ENCODE measurements around the gene PIK3R6.
"Not testable (repeated sequence)": the region's sequence is repeated elsewhere in the genome, so short reads cannot be mapped to it uniquely, and the experiment has no call there.

The PIK3R6 gene

GRCh38 chr17:8873801-8874715, 6.6 kb upstream of the PIK3R6 start:
- no peak for DNase-seq (ENCODE audit: low read depth in 2 of 2)

GRCh38 chr17:8872705-8873435, 5.4 kb upstream of the PIK3R6 start:
- no peak for DNase-seq (ENCODE audit: low read depth in 2 of 2)

GRCh38 chr17:8872036-8872704, 4.7 kb upstream of the PIK3R6 start:
- DNase-seq (ENCODE audit: low read depth in 2 of 2), result no peak

- no peak for DNase-seq (ENCODE audit: low read depth in 2 of 2)
Measured at GRCh38 chr17:8871081-8871581, 3.7 kb upstream of the PIK3R6 start.

- DNase-seq (ENCODE audit: low read depth in 2 of 2), result no peak
Measured at GRCh38 chr17:8870406-8871040, 3.0 kb upstream of the PIK3R6 start.

- no peak for DNase-seq (ENCODE audit: low read depth in 2 of 2)
Measured at GRCh38 chr17:8869114-8869815, 1.8 kb upstream of the PIK3R6 start.

GRCh38 chr17:8868529-8868951, 1.1 kb upstream of the PIK3R6 start:
- DNase-seq (ENCODE audit: low read depth in 2 of 2), result no peak

- DNase-seq (ENCODE audit: low read depth in 2 of 2), result no peak
Measured at GRCh38 chr17:8868092-8868491, 618 bp upstream of the PIK3R6 start.

GRCh38 chr17:8865811-8866210, 1.7 kb downstream of the PIK3R6 start:
- DNase-seq (ENCODE audit: low read depth in 2 of 2), result no peak

GRCh38 chr17:8865385-8865784, 2.1 kb downstream of the PIK3R6 start:
- DNase-seq (ENCODE audit: low read depth in 2 of 2), result no peak

GRCh38 chr17:8862213-8863056, 5.0 kb downstream of the PIK3R6 start:
- DNase-seq (ENCODE audit: low read depth in 2 of 2), result no peak

GRCh38 chr17:8861495-8862181, 5.8 kb downstream of the PIK3R6 start:
- DNase-seq (ENCODE audit: low read depth in 2 of 2), result no peak

- DNase-seq (ENCODE audit: low read depth in 2 of 2), result no peak
Measured at GRCh38 chr17:8859804-8860430, 7.6 kb downstream of the PIK3R6 start.

GRCh38 chr17:8859027-8859803, 8.3 kb downstream of the PIK3R6 start:
- DNase-seq (ENCODE audit: low read depth in 2 of 2), result no peak

GRCh38 chr17:8857919-8858318, 9.6 kb downstream of the PIK3R6 start:
- no peak for DNase-seq (ENCODE audit: low read depth in 2 of 2)

- DNase-seq (ENCODE audit: low read depth in 2 of 2), result no peak
Measured at GRCh38 chr17:8856869-8857575, 10.5 kb downstream of the PIK3R6 start.

- not testable (repeated sequence) for DNase-seq (ENCODE audit: low read depth in 2 of 2)
Measured at GRCh38 chr17:8856205-8856603, 11.3 kb downstream of the PIK3R6 start.
